KMS-11 (cell line): ENCODE results near the gene NXPH4.

Experiments
- H2AFZ ChIP-seq: fragments of 200-600 bp; sonication (generic); 2 replicates; pipeline ENCODE4 v1.6.1; 2016; ENCODE audit warnings: antibody characterized with exemption, mixed run types, low read depth
- H3K27ac ChIP-seq: fragments of 200-600 bp; sonication (generic); 2 replicates; pipeline ENCODE4 v1.6.1; 2016; ENCODE audit warnings: mild to moderate bottlenecking, mixed run types
- H3K27me3 ChIP-seq: fragments of 200-600 bp; sonication (generic); 2 replicates; pipeline ENCODE4 v1.6.1; 2017; ENCODE audit warnings: mild to moderate bottlenecking, low read depth, mixed run types, moderate library complexity; ENCODE audit not compliant: insufficient read depth
- H3K36me3 ChIP-seq: fragments of 200-600 bp; sonication (generic); 2 replicates; pipeline ENCODE4 v1.6.1; 2017; ENCODE audit warnings: mild to moderate bottlenecking, mixed run types; ENCODE audit not compliant: insufficient read depth
- H3K4me1 ChIP-seq: fragments of 200-600 bp; sonication (generic); 2 replicates; pipeline ENCODE4 v1.6.1; 2016; ENCODE audit warnings: mild to moderate bottlenecking, low read depth, mixed run types; ENCODE audit not compliant: poor library complexity, severe bottlenecking
- H3K4me2 ChIP-seq: fragments of 200-600 bp; sonication (generic); 2 replicates; pipeline ENCODE4 v1.7.0; 2016; ENCODE audit warnings: mild to moderate bottlenecking, mixed run types
- H3K4me3 ChIP-seq: fragments of 200-600 bp; sonication (generic); IDR thresholded peaks from 2 replicates; pipeline ENCODE4 v1.6.1; 2017; ENCODE audit warnings: low read depth, low read length, mixed read lengths; ENCODE audit not compliant: insufficient read depth
- H3K79me2 ChIP-seq: fragments of 200-600 bp; sonication (generic); 2 replicates; pipeline ENCODE4 v1.6.1; 2016; ENCODE audit warnings: low read depth, mixed run types; ENCODE audit not compliant: insufficient read depth
- H3K9ac ChIP-seq: fragments of 200-600 bp; sonication (generic); 2 replicates; pipeline ENCODE4 v1.6.1; 2016; ENCODE audit warnings: mild to moderate bottlenecking, mixed run types
- H4K20me1 ChIP-seq: fragments of 200-600 bp; sonication (generic); 2 replicates; pipeline ENCODE4 v1.6.1; 2016; ENCODE audit warnings: mild to moderate bottlenecking, mixed run types; ENCODE audit not compliant: insufficient read depth
- CTCF ChIP-seq: fragments of 200-600 bp; sonication (generic); conservative IDR thresholded peaks from 2 replicates; pipeline ENCODE4 v1.6.1; 2017; ENCODE audit warnings: low read depth, mild to moderate bottlenecking, antibody characterized with exemption, low read length, moderate library complexity, mixed read lengths

Gene NXPH4

GRCh38 chr12:57234571-57235016 lies 18.0 kb downstream of the NXPH4 start:
- Histone ChIP-seq H3K9ac (no peak overlapping the region), H3K79me2 (peaks cover 29% of the 10 kb centered on the region), H3K4me1 (peaks cover 42% of the 10 kb centered on the region), H3K4me2 (no peak overlapping the region), H3K36me3 (peaks cover 12% of the 10 kb centered on the region; the same call in 1 of the 2 replicates), H3K4me3 (no peak overlapping the region), H4K20me1 (no peaks in the 10 kb centered on the region), H3K27ac (no peak overlapping the region), H2AFZ (no peak overlapping the region), H3K27me3 (peaks cover 23% of the 10 kb centered on the region)
- TF ChIP-seq CTCF, result no peak

- TF ChIP-seq CTCF, result peak; percentile 3; the same call in 1 of the 2 replicates
- H3K9ac ChIP-seq, result no peak overlapping the region
- peaks cover 45% of the 10 kb centered on the region for H3K4me1 ChIP-seq
- no peak overlapping the region for H2AFZ ChIP-seq
- H3K27ac ChIP-seq, result no peak overlapping the region
- peaks cover 23% of the 10 kb centered on the region for H3K79me2 ChIP-seq
- H3K36me3 ChIP-seq, result peaks cover 12% of the 10 kb centered on the region; the same call in 1 of the 2 replicates
- no peak overlapping the region for H3K4me3 ChIP-seq
- H3K27me3 ChIP-seq, result peaks cover 28% of the 10 kb centered on the region
- H4K20me1 ChIP-seq, result no peaks in the 10 kb centered on the region
- H3K4me2 ChIP-seq, result no peak overlapping the region
Measured at GRCh38 chr12:57235017-57235727, 18.6 kb downstream of the NXPH4 start.

GRCh38 chr12:57235728-57236131 lies 19.1 kb downstream of the NXPH4 start:
- no peak for TF ChIP-seq CTCF
- Histone ChIP-seq H3K4me1 (peaks cover 43% of the 10 kb centered on the region), H2AFZ (no peak overlapping the region), H3K36me3 (peaks cover 12% of the 10 kb centered on the region; the same call in 1 of the 2 replicates), H3K4me3 (no peak overlapping the region), H3K9ac (no peak overlapping the region), H3K27ac (no peak overlapping the region), H3K27me3 (peaks cover 34% of the 10 kb centered on the region), H3K4me2 (no peak overlapping the region), H3K79me2 (peaks cover 17% of the 10 kb centered on the region), H4K20me1 (no peaks in the 10 kb centered on the region)

- H3K4me1 ChIP-seq, result peaks cover 43% of the 10 kb centered on the region
- no peak overlapping the region for H3K27ac ChIP-seq
Measured at GRCh38 chr12:57236201-57236924, 19.8 kb downstream of the NXPH4 start.

More at GRCh38 chr12:57236201-57236924, 19.8 kb downstream of the NXPH4 start:
- H3K4me2 ChIP-seq, result no peak overlapping the region; the same call in 1 of the 2 replicates
- H2AFZ ChIP-seq, result no peak overlapping the region
- peaks cover 40% of the 10 kb centered on the region for H3K27me3 ChIP-seq
- peaks cover 12% of the 10 kb centered on the region; the same call in 1 of the 2 replicates for H3K36me3 ChIP-seq
- H3K9ac ChIP-seq, result no peak overlapping the region
- peaks cover 11% of the 10 kb centered on the region for H3K79me2 ChIP-seq
- no peaks in the 10 kb centered on the region for H4K20me1 ChIP-seq
- no peak overlapping the region for H3K4me3 ChIP-seq
- no peak for TF ChIP-seq CTCF
